Liver (tissue), 9 donors: ENCODE results near the gene CAMSAP2. TPM values are rescaled to one million over a fixed set of nuclear protein-coding genes. Genes with fewer than 3 reads are reported as not detected.

Experiments
- DNase-seq: peaks from one replicate; pipeline ENCODE4 v3.0.0-alpha.2; 2017; ENCODE audit warnings: low spot score
- H3K27ac ChIP-seq, 2 donors: one replicate each; pipeline ENCODE4 v1.7.0; 2013; ENCODE audit warnings: inconsistent platforms in 2 of 2, low read length in 2 of 2, control low read depth in 1 of 2, low read depth in 1 of 2, mild to moderate bottlenecking in 1 of 2
- H3K27me3 ChIP-seq, 4 donors: one replicate each; pipeline versions ENCODE4 v1.6.1 to v1.7.0; 2013; ENCODE audit warnings: low read length in 3 of 4, inconsistent platforms in 1 of 4, mild to moderate bottlenecking in 1 of 4, moderate library complexity in 1 of 4; ENCODE audit not compliant: control insufficient read depth in 4 of 4, insufficient read depth in 4 of 4
- H3K36me3 ChIP-seq, 4 donors: one replicate each; pipeline versions ENCODE4 v1.6.1 to v1.7.0; 2013; ENCODE audit warnings: low read length in 3 of 4, mild to moderate bottlenecking in 3 of 4, low read depth in 1 of 4, moderate library complexity in 1 of 4; ENCODE audit not compliant: control insufficient read depth in 4 of 4, insufficient read depth in 3 of 4
- H3K4me1 ChIP-seq, 4 donors: one replicate each; pipeline versions ENCODE4 v1.6.1 to v1.7.0; 2013; ENCODE audit warnings: low read length in 3 of 4, mild to moderate bottlenecking in 3 of 4, moderate library complexity in 1 of 4; ENCODE audit not compliant: control insufficient read depth in 4 of 4, insufficient read depth in 4 of 4
- H3K4me3 ChIP-seq, 3 donors: one replicate each; pipeline versions ENCODE4 v1.6.1 to v1.7.0; 2013; ENCODE audit warnings: low read length in 3 of 3, control low read depth in 1 of 3, low read depth in 1 of 3, mild to moderate bottlenecking in 1 of 3
- H3K9ac ChIP-seq, 2 donors: one replicate each; pipeline ENCODE4 v1.7.0; 2013; ENCODE audit warnings: low read length in 2 of 2, mild to moderate bottlenecking in 2 of 2, moderate library complexity in 2 of 2, control low read depth in 1 of 2, low read depth in 1 of 2
- H3K9me3 ChIP-seq, 4 donors: one replicate each; pipeline versions ENCODE4 v1.6.1 to v1.7.0; 2013; ENCODE audit warnings: low read length in 3 of 4; ENCODE audit not compliant: control insufficient read depth in 4 of 4
- ATF3 ChIP-seq: IDR thresholded peaks from 2 replicates; pipeline ENCODE4 v1.6.1; 2016; ENCODE audit warnings: antibody characterized with exemption
- EGR1 ChIP-seq, 2 donors: IDR thresholded peaks; 2 replicates each; pipeline ENCODE4 v1.6.1; 2016 to 2018; ENCODE audit warnings: antibody characterized with exemption in 2 of 2, low read depth in 2 of 2
- FOXA1 ChIP-seq: IDR thresholded peaks from 2 replicates; pipeline ENCODE4 v1.6.1; 2016; ENCODE audit warnings: antibody characterized with exemption
- FOXA2 ChIP-seq: IDR thresholded peaks from 2 replicates; pipeline ENCODE4 v1.6.1; 2016; ENCODE audit warnings: antibody characterized with exemption
- GABPA ChIP-seq, 2 donors: IDR thresholded peaks in 1 of 2; conservative IDR thresholded peaks in 1 of 2; 2 replicates each; pipeline ENCODE4 v1.6.1; 2016; ENCODE audit warnings: antibody characterized with exemption in 2 of 2, mild to moderate bottlenecking in 1 of 2, moderate library complexity in 1 of 2
- HNF4A ChIP-seq, 2 donors: conservative IDR thresholded peaks; 2 replicates each; pipeline ENCODE4 v1.6.1; 2016; ENCODE audit warnings: antibody characterized with exemption in 2 of 2, mild to moderate bottlenecking in 2 of 2
- HNF4G ChIP-seq: IDR thresholded peaks from 2 replicates; pipeline ENCODE4 v1.6.1; 2016; ENCODE audit warnings: antibody characterized with exemption
- JUND ChIP-seq, 2 donors: IDR thresholded peaks; 2 replicates each; pipeline ENCODE4 v1.6.1; 2016; ENCODE audit warnings: antibody characterized with exemption in 2 of 2
- MAX ChIP-seq: IDR thresholded peaks from 2 replicates; pipeline ENCODE4 v1.6.1; 2016; ENCODE audit warnings: antibody characterized with exemption
- NR2F2 ChIP-seq: IDR thresholded peaks from 2 replicates; pipeline ENCODE4 v1.6.1; 2016; ENCODE audit warnings: antibody characterized with exemption
- RAD21 ChIP-seq, 2 donors: IDR thresholded peaks; 2 replicates each; pipeline ENCODE4 v1.6.1; 2016; ENCODE audit warnings: antibody characterized with exemption in 2 of 2, mild to moderate bottlenecking in 2 of 2
- REST ChIP-seq: IDR thresholded peaks from 2 replicates; pipeline ENCODE4 v1.6.1; 2016; ENCODE audit warnings: antibody characterized with exemption, mild to moderate bottlenecking
- RXRA ChIP-seq, 2 donors: IDR thresholded peaks; 2 replicates each; pipeline ENCODE4 v1.6.1; 2017 to 2018; ENCODE audit warnings: antibody characterized with exemption in 2 of 2, mild to moderate bottlenecking in 1 of 2
- SP1 ChIP-seq: IDR thresholded peaks from 2 replicates; pipeline ENCODE4 v1.6.1; 2018; ENCODE audit warnings: antibody characterized with exemption, mild to moderate bottlenecking
- TAF1 ChIP-seq: conservative IDR thresholded peaks from 2 replicates; pipeline ENCODE4 v1.6.1; 2016; ENCODE audit warnings: antibody characterized with exemption, mild to moderate bottlenecking
- YY1 ChIP-seq: IDR thresholded peaks from 2 replicates; pipeline ENCODE4 v1.6.1; 2016; ENCODE audit warnings: antibody characterized with exemption, mild to moderate bottlenecking
- ZBTB33 ChIP-seq: IDR thresholded peaks from 2 replicates; pipeline ENCODE4 v1.6.1; 2016; ENCODE audit warnings: antibody characterized with exemption
- WGBS: extraction: QIAGEN DNeasy Blood & Tissue Kit; methylation state at CpG from one replicate; pipeline ENCODE4 v1.1.7; 2013; 5-methylcytosine and 5-hydroxymethylcytosine counted together
- polyA plus RNA-seq, 2 donors: library from polyadenylated mRNA; stranded (reverse) in 1 of 2; unstranded in 1 of 2; fragments of 200-250 nt in 1 of 2; fragments of >200 nt in 1 of 2; fragmentation: Nextera tagmentation in 1 of 2; extraction: Ambion mirVana in 1 of 2; gene quantifications; one replicate each; pipeline versions ENCODE4 v1.2.1 to v1.2.3, GENCODE V29; 2013 to 2015
- total RNA-seq, 2 donors: library from RNA; depleted of rRNA; stranded (reverse); fragments of >200 nt; gene quantifications; one replicate each; pipeline ENCODE4 v1.2.3, GENCODE V29; 2014
- TF ChIP-seq, protein P1 (sequence below): fragments of 150-350 bp; IDR thresholded peaks from 2 replicates; pipeline ENCODE4 v1.5.1; 2017; ENCODE audit warnings: improper control_type of control experiment, low read depth, low read length; ENCODE audit not compliant: missing input control
- donor health status: healthy.
- donor health status: healthy.
- donor health status: healthy.
- donor health status: healthy.
- donor health status: healthy.

Gene CAMSAP2
- total and polyA plus RNA-seq, 4 donors = 1.9 to 8.6 (median 3.5) TPM

DNA sequence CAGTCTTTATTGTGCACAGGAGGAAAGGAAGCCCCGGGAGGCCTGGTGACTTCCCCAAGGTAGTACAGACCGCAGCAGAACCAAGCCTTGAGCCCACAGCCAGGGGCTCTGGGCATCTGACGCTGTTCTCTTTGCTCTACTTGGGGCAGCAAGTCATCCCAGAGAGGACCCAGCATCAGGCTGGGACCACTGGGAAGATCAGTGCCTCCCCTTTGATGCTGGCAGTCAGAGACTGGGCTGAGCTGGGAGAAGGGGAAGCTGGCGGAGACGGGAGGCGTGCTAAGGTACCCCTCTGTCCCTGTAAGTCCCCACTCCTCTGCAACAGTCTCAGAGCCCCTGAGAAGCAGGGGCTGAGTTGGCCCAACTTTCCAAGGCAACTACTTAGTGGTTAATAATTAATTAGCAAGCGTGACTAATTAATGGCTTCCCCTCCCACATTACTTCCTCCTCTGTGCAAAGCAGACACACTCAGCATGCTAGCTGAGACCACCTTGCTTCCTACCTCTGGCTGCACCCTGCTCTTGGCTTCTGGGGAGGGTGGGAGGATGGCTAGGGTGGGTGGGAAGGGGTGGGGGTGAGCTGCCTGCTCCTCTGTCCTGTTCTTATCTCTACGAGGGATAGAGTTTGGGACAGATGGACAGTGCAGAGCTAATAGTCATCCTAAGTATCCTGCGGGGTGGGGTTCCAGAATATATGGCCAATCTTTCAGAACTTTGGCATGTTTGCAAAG is 157.3 kb downstream of the CAMSAP2 start:
- Histone ChIP-seq H3K27ac (no peak overlapping the region), H3K9ac (no peak overlapping the region), H3K4me1 (peaks cover 3 to 20% (median 15%) of the 10 kb centered on the region in 4 donors), H3K9me3 (no peaks in the 10 kb centered on the region), H3K27me3 (no peaks in the 10 kb centered on the region), H3K4me3 (no peak overlapping the region), H3K36me3 (no peaks in the 10 kb centered on the region)
- WGBS = 72% methylated on average over 9 of the region's 9 CpGs
- no peak for DNase-seq
- TF ChIP-seq REST (no peak), RAD21 (IDR thresholded peaks at IDR 0.05) (no peak), ATF3 (no peak), FOXA2 (no peak), HNF4G (no peak), RXRA (IDR thresholded peaks at IDR 0.05) (no peak), YY1 (no peak), ZBTB33 (no peak), GABPA (IDR thresholded peaks at IDR 0.05 in 1 of 2, conservative IDR thresholded peaks at IDR 0.05 in 1 of 2) (no peak), FOXA1 (no peak), NR2F2 (no peak), JUND (IDR thresholded peaks at IDR 0.05) (no peak), MAX (no peak), TAF1 (no peak), SP1 (no peak), EGR1 (IDR thresholded peaks at IDR 0.05; ENCODE audit: low read depth in 2 of 2) (no peak), HNF4A (conservative IDR thresholded peaks at IDR 0.05) (no peak)
- TF ChIP-seq, protein P1, sequence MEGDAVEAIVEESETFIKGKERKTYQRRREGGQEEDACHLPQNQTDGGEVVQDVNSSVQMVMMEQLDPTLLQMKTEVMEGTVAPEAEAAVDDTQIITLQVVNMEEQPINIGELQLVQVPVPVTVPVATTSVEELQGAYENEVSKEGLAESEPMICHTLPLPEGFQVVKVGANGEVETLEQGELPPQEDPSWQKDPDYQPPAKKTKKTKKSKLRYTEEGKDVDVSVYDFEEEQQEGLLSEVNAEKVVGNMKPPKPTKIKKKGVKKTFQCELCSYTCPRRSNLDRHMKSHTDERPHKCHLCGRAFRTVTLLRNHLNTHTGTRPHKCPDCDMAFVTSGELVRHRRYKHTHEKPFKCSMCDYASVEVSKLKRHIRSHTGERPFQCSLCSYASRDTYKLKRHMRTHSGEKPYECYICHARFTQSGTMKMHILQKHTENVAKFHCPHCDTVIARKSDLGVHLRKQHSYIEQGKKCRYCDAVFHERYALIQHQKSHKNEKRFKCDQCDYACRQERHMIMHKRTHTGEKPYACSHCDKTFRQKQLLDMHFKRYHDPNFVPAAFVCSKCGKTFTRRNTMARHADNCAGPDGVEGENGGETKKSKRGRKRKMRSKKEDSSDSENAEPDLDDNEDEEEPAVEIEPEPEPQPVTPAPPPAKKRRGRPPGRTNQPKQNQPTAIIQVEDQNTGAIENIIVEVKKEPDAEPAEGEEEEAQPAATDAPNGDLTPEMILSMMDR = no peak
